HCT116 (cell line): ENCODE data around the gene TMEM100.

ENCODE experiments used
- CBX3 ChIP-seq: IDR thresholded peaks from 2 replicates; pipeline ENCODE4 v1.6.1; 2012; ENCODE audit warnings: low read depth
- CEBPB ChIP-seq: IDR thresholded peaks from 2 replicates; pipeline ENCODE4 v1.6.1; 2012; ENCODE audit warnings: low read depth
- CTCF ChIP-seq, 3 experiments: fragments of 200-600 bp in 1 of 3; sonication (generic) in 1 of 3; IDR thresholded peaks in 2 of 3; conservative IDR thresholded peaks in 1 of 3; 2 replicates each; pipeline ENCODE4 v1.5.1; 2012 to 2017; ENCODE audit warnings: low read depth in 2 of 3, low read length in 2 of 3, antibody characterized with exemption in 1 of 3, borderline replicate concordance in 1 of 3, control low read depth in 1 of 3, mild to moderate bottlenecking in 1 of 3, mixed read lengths in 1 of 3, mixed run types in 1 of 3, moderate library complexity in 1 of 3; ENCODE audit not compliant: insufficient read depth in 1 of 3
- ELF1 ChIP-seq: IDR thresholded peaks from 2 replicates; pipeline ENCODE4 v1.6.1; 2012; ENCODE audit warnings: low read depth, borderline replicate concordance
- EZH2 ChIP-seq: fragments of 200-600 bp; sonication (generic); IDR thresholded peaks from 2 replicates; pipeline ENCODE4 v1.6.1; 2017; ENCODE audit warnings: antibody characterized with exemption, mixed run types
- EZH2phosphoT487 ChIP-seq: fragments of 200-600 bp; IDR thresholded peaks from 2 replicates; pipeline ENCODE4 v1.6.1; 2018; ENCODE audit warnings: antibody characterized with exemption, borderline replicate concordance
- FOSL1 ChIP-seq: IDR thresholded peaks from 2 replicates; pipeline ENCODE4 v1.6.1; 2012; ENCODE audit warnings: low read depth
- JUND ChIP-seq: IDR thresholded peaks from 2 replicates; pipeline ENCODE4 v1.6.1; 2012
- POLR2A ChIP-seq: IDR thresholded peaks from 2 replicates; pipeline ENCODE4 v1.7.0; 2011; ENCODE audit warnings: borderline replicate concordance; ENCODE audit not compliant: insufficient read depth, insufficient read length; ENCODE audit errors: extremely low read depth
- RAD21 ChIP-seq: IDR thresholded peaks from 2 replicates; pipeline ENCODE4 v1.6.1; 2012; ENCODE audit warnings: low read depth, mild to moderate bottlenecking
- SP1 ChIP-seq: IDR thresholded peaks from 2 replicates; pipeline ENCODE4 v1.6.1; 2012; ENCODE audit warnings: low read depth
- TCF7L2 ChIP-seq: IDR thresholded peaks from 2 replicates; pipeline ENCODE4 v1.7.0; 2011; ENCODE audit warnings: borderline replicate concordance, inconsistent platforms; ENCODE audit not compliant: insufficient read depth, insufficient read length; ENCODE audit errors: extremely low read depth
- ZBTB33 ChIP-seq: IDR thresholded peaks from 2 replicates; pipeline ENCODE4 v1.6.1; 2011; ENCODE audit warnings: mild to moderate bottlenecking, low read length, moderate library complexity; ENCODE audit not compliant: insufficient replicate concordance; ENCODE audit errors: extremely low read depth

- TF ChIP-seq JUND (no peak), RAD21 (no peak), ELF1 (no peak), SP1 (no peak), EZH2 (no peak), CTCF (IDR thresholded peaks at IDR 0.05 in 2 of 3, conservative IDR thresholded peaks at IDR 0.05 in 1 of 3; ENCODE audit: borderline replicate concordance in 1 of 3, insufficient read depth in 1 of 3, low read depth in 2 of 3, low read length in 2 of 3) (no peak), TCF7L2 (no peak), POLR2A (no peak), CBX3 (no peak), EZH2phosphoT487 (no peak), FOSL1 (no peak), CEBPB (no peak), ZBTB33 (no peak)
These were observed 5.2 kb downstream of the TMEM100 start for GRCh38 chr17:55717432-55717831.
